Thyroid gland (tissue), 4 donors: ENCODE data around the gene GNS. TPM values are rescaled to one million over a fixed set of nuclear protein-coding genes. Genes with fewer than 3 reads are reported as not detected.

Experiments used
- DNase-seq, 2 donors: peaks; one replicate each; pipeline ENCODE4 v3.0.0-alpha.2; 2019
- H3K27ac ChIP-seq, 3 donors: fragments of 200-600 bp; sonication (generic); 1 replicate in 2 of 3; 2 replicates in 1 of 3; pipeline ENCODE4 v1.5.1; 2016 to 2019; ENCODE audit warnings: mild to moderate bottlenecking in 1 of 3, moderate library complexity in 1 of 3
- H3K27me3 ChIP-seq: fragments of 200-600 bp; sonication (generic); one replicate; pipeline ENCODE4 v1.5.1; 2019
- H3K36me3 ChIP-seq, 2 donors: fragments of 200-600 bp; sonication (generic); one replicate each; pipeline ENCODE4 v1.5.1; 2016 to 2019
- H3K4me1 ChIP-seq, 2 donors: fragments of 200-600 bp; sonication (generic); one replicate each; pipeline ENCODE4 v1.5.1; 2017 to 2019
- H3K4me3 ChIP-seq, 3 donors: fragments of 200-600 bp; sonication (generic); replicated peaks in 1 of 3; 1 replicate in 2 of 3; 2 replicates in 1 of 3; pipeline ENCODE4 v1.5.1; 2016; ENCODE audit warnings: mild to moderate bottlenecking in 1 of 3
- H3K9me3 ChIP-seq: fragments of 200-600 bp; sonication (generic); one replicate; pipeline ENCODE4 v1.5.1; 2017
- CTCF ChIP-seq, 6 experiments: fragments of 200-600 bp in 3 of 6; fragments of 450-650 bp in 3 of 6; sonication (generic) in 3 of 6; IDR thresholded peaks; one replicate each; pipeline ENCODE4 v1.5.1; 2016 to 2019; ENCODE audit warnings: antibody characterized with exemption in 6 of 6, mild to moderate bottlenecking in 2 of 6, inconsistent platforms in 1 of 6, moderate library complexity in 1 of 6
- POLR2A ChIP-seq, 2 donors: fragments of 450-650 bp; IDR thresholded peaks; one replicate each; pipeline ENCODE4 v1.6.1; 2017; ENCODE audit warnings: antibody characterized with exemption in 2 of 2, mild to moderate bottlenecking in 2 of 2, moderate library complexity in 1 of 2
- WGBS, 2 donors: methylation state at CpG; one replicate each; pipeline ENCODE4 v1.1.5; 2017; 5-methylcytosine and 5-hydroxymethylcytosine counted together
- intact Hi-C: fragments of 100-400 bp; cut with DNase I; formaldehyde crosslinking; loops from one replicate; pipeline ENCODE4 v1.15.1; 2023
- total RNA-seq, 4 donors: library from RNA; depleted of rRNA; stranded (reverse); fragments of >200 nt; gene quantifications; one replicate each; pipeline ENCODE4 v1.2.3, GENCODE V29; 2016

GNS gene
- total RNA-seq, 4 donors from 2014 or later: 130 to 174 (median 160) TPM

GRCh38 chr12:64685605-64686004, 73.6 kb downstream of the GNS start:
- Histone ChIP-seq H3K4me1 (peaks cover 6 to 7% of the 10 kb centered on the region in 2 donors), H3K4me3 (no peak overlapping the region), H3K9me3 (no peaks in the 10 kb centered on the region), H3K36me3 (no peaks in the 10 kb centered on the region), H3K27me3 (no peaks in the 10 kb centered on the region), H3K27ac (no peak overlapping the region)
- no peak for DNase-seq
- intact Hi-C loops: no loop called here
- no peak for TF ChIP-seq CTCF (IDR thresholded peaks at IDR 0.05)
- no peak for TF ChIP-seq POLR2A (IDR thresholded peaks at IDR 0.05)
- 96 to 97% methylated on average over 14 to 15 of the region's 15 CpGs for WGBS, 2 donors

GRCh38 chr12:64685050-64685449, 74.2 kb downstream of the GNS start:
- intact Hi-C loops: no loop called here
- Histone ChIP-seq H3K27me3 (no peaks in the 10 kb centered on the region), H3K4me1 (peaks cover 9 to 11% of the 10 kb centered on the region in 2 donors), H3K27ac (no peak overlapping the region), H3K9me3 (no peaks in the 10 kb centered on the region), H3K4me3 (no peak overlapping the region), H3K36me3 (no peaks in the 10 kb centered on the region)
- no peak for DNase-seq
- TF ChIP-seq CTCF (IDR thresholded peaks at IDR 0.05) (no peak), POLR2A (IDR thresholded peaks at IDR 0.05) (no peak)
- WGBS, 2 donors: 97 to 98% methylated on average over 6 of the region's 6 CpGs

GRCh38 chr12:64683816-64684543, 75.2 kb downstream of the GNS start:
- H3K27ac ChIP-seq: no peak overlapping the region

GRCh38 chr12:64682572-64683277, 76.5 kb downstream of the GNS start:
- H3K36me3 ChIP-seq: no peaks in the 10 kb centered on the region
- no peaks in the 10 kb centered on the region for H3K9me3 ChIP-seq
- TF ChIP-seq CTCF (IDR thresholded peaks at IDR 0.05) (no peak), POLR2A (IDR thresholded peaks at IDR 0.05) (no peak)
- H3K4me3 ChIP-seq: no peak overlapping the region
- H3K4me1 ChIP-seq: peaks cover 18 to 19% of the 10 kb centered on the region in 2 donors
- WGBS, 2 donors: 77 to 90% methylated on average over 6 of the region's 6 CpGs
- intact Hi-C loops: no loop called here
- H3K27ac ChIP-seq: no peak overlapping the region
- DNase-seq: no peak
- no peaks in the 10 kb centered on the region for H3K27me3 ChIP-seq

More at GRCh38 chr12:64683816-64684543, 75.2 kb downstream of the GNS start:
- H3K9me3 ChIP-seq: no peaks in the 10 kb centered on the region
- intact Hi-C loops: no loop called here
- no peak for DNase-seq
- H3K4me3 ChIP-seq: no peak overlapping the region
- no peaks in the 10 kb centered on the region for H3K36me3 ChIP-seq
- TF ChIP-seq POLR2A (IDR thresholded peaks at IDR 0.05) (no peak), CTCF (IDR thresholded peaks at IDR 0.05) (no peak)
- WGBS, 2 donors: 90 to 95% methylated on average over 10 of the region's 10 CpGs
- peaks cover 20 to 21% of the 10 kb centered on the region in 2 donors for H3K4me1 ChIP-seq
- no peaks in the 10 kb centered on the region for H3K27me3 ChIP-seq
